Activated CD4-positive, alpha-beta T cell treated with anti-CD3 and anti-CD28 coated beads for 24 hours (primary cell): ENCODE data around the gene VEZF1.

Experiments used
- DNase-seq, 2 donors: peaks; one replicate each; pipeline ENCODE4 v3.0.0-alpha.2; 2020; ENCODE audit warnings: low read depth in 2 of 2

Gene VEZF1, protein sequence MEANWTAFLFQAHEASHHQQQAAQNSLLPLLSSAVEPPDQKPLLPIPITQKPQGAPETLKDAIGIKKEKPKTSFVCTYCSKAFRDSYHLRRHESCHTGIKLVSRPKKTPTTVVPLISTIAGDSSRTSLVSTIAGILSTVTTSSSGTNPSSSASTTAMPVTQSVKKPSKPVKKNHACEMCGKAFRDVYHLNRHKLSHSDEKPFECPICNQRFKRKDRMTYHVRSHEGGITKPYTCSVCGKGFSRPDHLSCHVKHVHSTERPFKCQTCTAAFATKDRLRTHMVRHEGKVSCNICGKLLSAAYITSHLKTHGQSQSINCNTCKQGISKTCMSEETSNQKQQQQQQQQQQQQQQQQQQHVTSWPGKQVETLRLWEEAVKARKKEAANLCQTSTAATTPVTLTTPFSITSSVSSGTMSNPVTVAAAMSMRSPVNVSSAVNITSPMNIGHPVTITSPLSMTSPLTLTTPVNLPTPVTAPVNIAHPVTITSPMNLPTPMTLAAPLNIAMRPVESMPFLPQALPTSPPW

GRCh38 chr17:57987581-57988300 lies at the start of gene VEZF1:
Gene VEZF1, minus strand, starts transcription at chr17:57988254. Its CDS starts 143 bp downstream, at chr17:57988111.
- peak; percentile 56 to 57 for DNase-seq

GRCh38 chr17:58032691-58033415 lies 44.8 kb upstream of the VEZF1 start:
- no peak for DNase-seq

DNA sequence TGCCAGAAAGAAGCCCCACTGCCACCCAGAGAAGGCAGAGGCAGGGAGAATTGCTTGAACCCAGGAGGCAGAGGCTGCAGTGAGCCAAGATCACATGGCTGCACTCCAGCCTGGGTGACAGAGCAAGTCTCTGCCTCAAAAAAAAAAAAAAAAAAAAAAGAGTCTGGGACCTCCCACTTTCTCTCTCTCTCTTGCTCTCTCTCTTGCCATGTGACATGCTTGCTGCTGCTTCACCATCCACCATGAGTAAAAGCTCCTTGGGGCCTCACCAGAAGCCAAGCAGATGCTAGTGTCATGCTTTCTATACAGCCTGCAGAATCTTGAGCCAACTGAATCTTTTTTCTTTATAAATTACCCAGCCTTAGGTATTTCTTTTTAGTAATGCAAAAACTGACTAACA lies 40.5 kb upstream of the VEZF1 start:
- no peak for DNase-seq

- no peak for DNase-seq
Observed at GRCh38 chr17:58020401-58020800, 32.3 kb upstream of the VEZF1 start.

GRCh38 chr17:58019521-58019920 lies 31.5 kb upstream of the VEZF1 start:
- DNase-seq: no peak

DNA sequence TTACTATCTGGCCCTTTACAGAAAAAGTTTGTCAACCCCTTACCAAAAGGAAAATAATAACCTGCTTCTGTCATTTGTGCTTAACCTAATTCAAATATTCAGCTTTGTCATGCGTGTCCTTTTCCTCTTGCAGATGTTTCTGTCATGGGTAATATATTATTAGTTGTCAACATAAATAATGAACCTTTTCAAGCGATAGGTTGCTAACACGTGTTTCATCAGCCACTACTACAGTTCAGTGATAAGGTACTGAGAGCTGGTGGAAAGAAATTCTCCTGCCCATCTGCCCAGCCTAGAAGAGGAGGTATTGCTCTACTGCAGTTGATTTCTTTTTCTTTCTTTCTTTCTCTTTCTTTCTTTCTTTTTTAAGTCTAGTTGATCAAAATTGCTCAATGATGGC lies 31.0 kb upstream of the VEZF1 start:
- no peak for DNase-seq

GRCh38 chr17:58010067-58010799 lies 22.2 kb upstream of the VEZF1 start:
- no peak for DNase-seq

- DNase-seq: no peak
Observed at GRCh38 chr17:58007781-58008706, 20.0 kb upstream of the VEZF1 start.

GRCh38 chr17:58006924-58007780 lies 19.1 kb upstream of the VEZF1 start, which contains the start of gene SRSF1:
Gene SRSF1, minus strand, starts transcription at chr17:58007246. Its CDS starts 109 bp downstream, at chr17:58007137.
- peak; percentile 94 to 95 for DNase-seq

DNA sequence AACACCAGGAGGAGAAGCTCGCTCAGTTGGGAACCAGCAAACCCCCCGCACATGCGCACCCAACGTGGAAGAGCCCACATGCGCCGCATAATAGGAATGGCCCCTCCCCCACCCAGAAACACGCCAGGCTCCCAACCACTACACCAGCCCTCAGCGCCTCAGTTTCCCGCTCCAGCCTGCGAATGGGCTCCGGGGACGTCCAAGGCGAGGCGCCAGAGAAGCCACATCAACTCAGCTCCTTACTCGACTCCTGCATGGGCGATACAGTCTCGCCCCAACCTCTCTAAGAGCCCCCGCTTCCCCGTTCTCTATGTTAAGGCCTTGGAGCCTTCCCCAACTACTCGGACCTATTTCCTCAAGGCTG lies 18.5 kb upstream of the VEZF1 start:
- DNase-seq: peak; percentile 67

DNA sequence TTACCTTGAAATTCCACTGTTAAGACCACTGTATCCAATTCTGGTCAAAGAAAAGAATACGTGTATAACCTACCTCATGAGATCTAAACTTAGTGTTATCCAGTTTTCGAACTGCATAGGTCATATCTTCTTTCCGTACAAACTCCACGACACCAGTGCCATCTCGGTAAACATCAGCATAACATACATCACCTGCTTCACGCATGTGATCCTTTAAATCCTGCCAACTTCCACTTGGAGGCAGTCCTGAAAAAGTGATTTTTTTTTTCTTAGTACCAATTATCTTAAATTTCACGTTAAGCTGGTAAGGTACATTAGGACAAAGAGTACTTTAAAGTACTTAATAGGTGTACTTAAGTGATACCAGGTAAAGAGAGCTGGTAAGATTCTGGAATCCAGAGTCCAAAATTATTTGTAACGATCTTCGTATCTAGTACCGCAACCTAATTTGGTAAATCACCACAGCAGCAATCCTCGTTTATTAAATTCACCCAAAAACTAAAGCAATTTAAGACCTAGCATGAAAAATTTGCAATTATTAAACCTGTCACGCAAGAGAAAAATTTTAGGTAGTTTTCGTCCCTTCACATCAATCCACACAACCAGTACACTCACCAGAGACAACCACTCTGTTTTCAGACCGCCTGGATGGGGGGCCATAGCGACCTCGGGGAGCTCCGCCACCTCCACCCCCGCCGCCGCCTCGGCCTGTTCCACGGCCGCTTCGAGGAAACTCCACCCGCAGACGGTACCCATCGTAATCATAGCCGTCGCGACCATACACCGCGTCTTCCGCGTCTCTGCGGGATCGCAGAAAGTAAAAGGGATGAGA lies 17.9 kb upstream of the VEZF1 start:
- no peak for DNase-seq

DNA sequence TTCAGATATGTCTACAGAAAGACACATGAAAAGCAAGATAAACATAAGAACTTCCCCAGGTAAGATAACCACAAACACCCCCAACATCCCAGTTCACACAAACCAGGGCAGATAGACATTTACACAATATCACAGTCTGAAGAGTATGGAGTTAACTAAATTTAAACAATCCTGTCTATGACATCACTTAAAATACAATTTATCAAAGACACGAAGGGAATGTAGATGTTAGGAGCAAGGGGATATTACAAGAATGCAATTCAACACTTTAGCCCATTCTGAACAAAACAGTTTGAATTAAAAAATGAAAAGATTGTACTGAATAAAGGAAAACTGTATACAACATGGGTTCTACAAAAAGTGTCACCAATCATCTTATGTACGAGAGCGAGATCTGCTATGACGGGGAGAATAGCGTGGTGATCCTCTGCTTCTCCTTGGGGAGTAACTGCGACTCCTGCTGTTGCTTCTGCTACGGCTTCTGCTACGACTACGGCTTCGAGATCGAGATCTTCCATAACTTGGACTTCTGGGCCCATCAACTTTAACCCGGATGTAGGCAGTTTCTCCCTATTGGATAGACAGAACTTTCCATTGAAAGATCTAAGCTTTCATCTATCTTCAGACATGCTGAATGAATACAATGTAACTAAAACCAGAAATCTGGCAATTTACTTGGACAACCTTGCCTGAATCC lies 17.1 kb upstream of the VEZF1 start:
- DNase-seq: no peak

DNA sequence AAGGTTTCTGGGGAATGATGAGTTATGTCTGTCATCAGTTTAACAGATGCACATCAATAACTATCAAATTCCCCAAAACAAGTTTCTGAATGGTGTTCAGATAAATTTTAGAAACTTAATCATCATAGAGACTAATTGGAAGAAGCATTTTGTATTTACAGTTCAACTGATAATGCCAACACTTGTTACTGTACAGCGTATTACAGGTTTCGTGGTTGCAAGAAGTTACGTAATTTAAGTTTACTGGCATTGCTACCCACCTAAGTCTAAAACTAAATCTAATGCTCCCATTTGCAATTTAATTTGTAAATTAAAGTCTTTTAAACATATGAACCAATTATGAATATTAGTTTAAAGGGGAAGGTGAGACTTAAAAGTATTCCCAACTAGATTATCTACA lies 16.0 kb upstream of the VEZF1 start:
- DNase-seq: no peak

DNA sequence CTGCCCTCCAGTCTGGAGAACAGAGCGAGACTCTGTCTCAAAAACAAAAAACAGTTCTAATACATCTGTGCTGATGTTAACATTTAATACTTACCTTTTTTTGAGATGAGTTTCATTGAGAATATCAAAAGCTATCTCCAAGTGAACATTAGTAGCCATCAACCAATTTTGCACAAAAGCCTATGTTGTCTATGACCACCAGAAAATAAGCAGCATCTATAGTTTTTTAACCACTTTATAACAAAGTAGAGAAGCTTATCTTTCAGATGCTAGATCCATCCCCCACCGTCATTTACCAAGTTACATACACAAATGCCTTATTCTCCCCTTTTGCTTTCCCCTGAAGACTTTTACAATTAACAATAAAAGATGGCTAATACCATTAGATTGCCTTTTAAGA lies 14.9 kb upstream of the VEZF1 start:
- no peak for DNase-seq

DNA sequence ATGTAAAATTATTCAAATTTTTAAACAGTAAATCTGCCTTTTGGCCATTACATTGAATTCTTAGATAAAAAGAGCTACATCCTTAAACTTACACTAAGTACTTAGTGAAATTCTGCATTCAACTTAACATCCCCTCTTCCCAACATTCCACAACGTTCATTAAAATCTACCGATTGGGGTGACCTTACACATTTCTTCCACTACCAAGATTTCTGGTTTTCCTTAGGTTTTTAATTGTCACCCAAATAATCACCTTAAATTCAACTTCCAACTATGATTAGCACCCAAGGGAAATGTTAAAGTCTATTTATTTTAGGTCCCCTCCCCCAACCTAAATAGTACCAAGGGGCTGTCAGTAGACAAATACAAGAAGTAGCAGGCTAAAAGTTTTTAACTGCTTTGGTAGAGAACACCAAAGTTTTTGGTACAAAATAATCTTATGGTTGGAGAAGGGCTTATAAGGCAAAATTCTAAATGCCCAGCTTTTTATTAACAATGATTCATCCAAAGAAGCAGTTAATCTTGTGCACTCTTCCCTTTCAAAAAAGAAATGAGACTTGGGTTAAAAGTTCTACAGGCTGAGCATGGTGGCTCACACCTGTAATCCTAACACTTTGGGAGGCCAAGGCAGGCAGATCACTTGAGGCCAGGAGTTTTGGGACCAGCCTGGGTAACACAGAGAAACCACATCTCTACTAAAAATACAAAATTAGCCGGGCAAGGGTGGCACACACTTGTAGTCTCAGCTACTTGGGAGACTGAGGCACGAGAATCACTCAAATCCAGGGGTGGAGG lies 14.3 kb upstream of the VEZF1 start:
- no peak for DNase-seq

GRCh38 chr17:58001461-58002124 lies 13.5 kb upstream of the VEZF1 start:
- DNase-seq: no peak
